CD4-positive, alpha-beta T cell treated with Interferon gamma for 1 hour (primary cell): ENCODE measurements around the gene NLRP11.
"Not testable (repeated sequence)": the region's sequence is repeated elsewhere in the genome, so short reads cannot be mapped to it uniquely, and the experiment has no call there.

Experiments used
- DNase-seq: peaks from one replicate; pipeline ENCODE4 v3.0.0-alpha.2; 2020

NLRP11 gene

GRCh38 chr19:55777528-55777927, 54.3 kb downstream of the NLRP11 start:
- DNase-seq = no peak

- DNase-seq = not testable (repeated sequence)
Observed at GRCh38 chr19:55769632-55770031, 62.2 kb downstream of the NLRP11 start.

- not testable (repeated sequence) for DNase-seq
Observed at GRCh38 chr19:55768818-55769217, 63.0 kb downstream of the NLRP11 start, which contains the start of gene RFPL4AL1. Gene RFPL4AL1, plus strand, starts transcription at chr19:55769118. Its CDS starts 2,687 bp downstream, at chr19:55771805.

GRCh38 chr19:55766466-55766865, 65.3 kb downstream of the NLRP11 start:
- DNase-seq = peak; percentile 1

GRCh38 chr19:55758797-55759196, 73.0 kb downstream of the NLRP11 start, which contains the start of gene RFPL4A:
Gene RFPL4A, plus strand, starts transcription at chr19:55759097. Its CDS starts 2,704 bp downstream, at chr19:55761801.
- not testable (repeated sequence) for DNase-seq

GRCh38 chr19:55756808-55757207, 75.0 kb downstream of the NLRP11 start:
- DNase-seq = not testable (repeated sequence)

- no peak for DNase-seq
Observed at GRCh38 chr19:55753401-55753800, 78.4 kb downstream of the NLRP11 start.

GRCh38 chr19:55750715-55751114, 81.1 kb downstream of the NLRP11 start:
- DNase-seq = no peak

GRCh38 chr19:55738302-55738701, 93.5 kb downstream of the NLRP11 start, which contains the start of gene NLRP9:
Gene NLRP9, minus strand, starts transcription at chr19:55738402. Its CDS starts 28 bp downstream, at chr19:55738374.
- DNase-seq = no peak
